Upper lobe of left lung (tissue), 4 donors: ENCODE data around the gene P4HTM.

Experiments used
- EP300 ChIP-seq, 4 donors: sonication (generic); formaldehyde crosslinking; IDR thresholded peaks; one replicate each; pipeline ENCODE4 v1.5.1; 2017; ENCODE audit warnings: antibody characterized with exemption in 4 of 4, control low read depth in 2 of 4
- POLR2A ChIP-seq, 4 donors: fragments of 450-650 bp; IDR thresholded peaks; one replicate each; pipeline ENCODE4 v1.5.1; 2016 to 2017; ENCODE audit warnings: antibody characterized with exemption in 4 of 4, mild to moderate bottlenecking in 2 of 4
- TF ChIP-seq, protein P1 (sequence below), 6 experiments: fragments of 450-650 bp in 4 of 6; fragments of 200-600 bp in 2 of 6; sonication (generic) in 2 of 6; IDR thresholded peaks; one replicate each; pipeline ENCODE4 v1.5.1; 2016 to 2019; ENCODE audit warnings: antibody characterized with exemption in 6 of 6

DNA sequence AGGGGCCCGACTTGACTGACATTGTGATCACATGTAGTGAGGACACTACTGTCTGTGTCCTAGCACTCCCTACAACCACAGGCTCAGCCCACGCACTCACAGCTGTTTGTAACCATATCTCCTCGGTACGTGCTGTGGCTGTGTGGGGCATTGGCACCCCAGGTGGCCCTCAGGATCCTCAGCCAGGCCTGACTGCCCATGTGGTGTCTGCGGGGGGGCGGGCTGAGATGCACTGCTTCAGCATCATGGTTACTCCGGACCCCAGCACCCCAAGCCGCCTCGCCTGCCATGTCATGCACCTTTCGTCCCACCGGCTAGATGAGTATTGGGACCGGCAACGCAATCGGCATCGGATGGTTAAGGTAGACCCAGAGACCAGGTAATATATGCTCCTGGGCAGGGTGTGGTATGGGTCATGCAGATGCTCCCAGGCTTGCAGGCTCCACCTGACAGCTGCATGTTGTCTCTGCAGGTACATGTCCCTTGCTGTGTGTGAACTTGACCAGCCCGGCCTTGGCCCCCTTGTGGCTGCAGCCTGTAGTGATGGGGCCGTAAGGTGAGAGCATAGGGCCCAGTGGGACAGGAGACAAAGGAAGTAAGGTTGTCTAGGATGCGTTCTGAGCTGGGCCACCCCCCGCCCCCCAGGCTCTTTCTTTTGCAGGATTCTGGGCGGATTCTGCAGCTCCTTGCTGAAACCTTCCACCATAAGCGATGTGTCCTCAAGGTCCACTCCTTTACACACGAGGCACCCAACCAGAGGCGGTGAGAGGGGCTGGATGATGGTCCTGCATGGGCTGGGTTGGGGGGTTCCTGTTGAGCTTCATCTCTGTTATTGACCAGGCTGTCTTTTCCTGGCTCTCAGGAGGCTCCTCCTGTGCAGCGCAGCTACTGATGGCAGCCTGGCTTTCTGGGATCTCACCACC, 24.0 kb downstream of the P4HTM start:
- TF ChIP-seq, protein P1, sequence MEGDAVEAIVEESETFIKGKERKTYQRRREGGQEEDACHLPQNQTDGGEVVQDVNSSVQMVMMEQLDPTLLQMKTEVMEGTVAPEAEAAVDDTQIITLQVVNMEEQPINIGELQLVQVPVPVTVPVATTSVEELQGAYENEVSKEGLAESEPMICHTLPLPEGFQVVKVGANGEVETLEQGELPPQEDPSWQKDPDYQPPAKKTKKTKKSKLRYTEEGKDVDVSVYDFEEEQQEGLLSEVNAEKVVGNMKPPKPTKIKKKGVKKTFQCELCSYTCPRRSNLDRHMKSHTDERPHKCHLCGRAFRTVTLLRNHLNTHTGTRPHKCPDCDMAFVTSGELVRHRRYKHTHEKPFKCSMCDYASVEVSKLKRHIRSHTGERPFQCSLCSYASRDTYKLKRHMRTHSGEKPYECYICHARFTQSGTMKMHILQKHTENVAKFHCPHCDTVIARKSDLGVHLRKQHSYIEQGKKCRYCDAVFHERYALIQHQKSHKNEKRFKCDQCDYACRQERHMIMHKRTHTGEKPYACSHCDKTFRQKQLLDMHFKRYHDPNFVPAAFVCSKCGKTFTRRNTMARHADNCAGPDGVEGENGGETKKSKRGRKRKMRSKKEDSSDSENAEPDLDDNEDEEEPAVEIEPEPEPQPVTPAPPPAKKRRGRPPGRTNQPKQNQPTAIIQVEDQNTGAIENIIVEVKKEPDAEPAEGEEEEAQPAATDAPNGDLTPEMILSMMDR (IDR thresholded peaks at IDR 0.05), result peak; percentile 29 to 63 (median 40)
- TF ChIP-seq EP300 (IDR thresholded peaks at IDR 0.05) (no peak), POLR2A (IDR thresholded peaks at IDR 0.05) (no peak)
